Kidney epithelial cell (primary cell): ENCODE measurements around the gene COASY. TPM values are rescaled to one million over a fixed set of nuclear protein-coding genes. Genes with fewer than 3 reads are reported as not detected.
"Not testable (repeated sequence)": the region's sequence is repeated elsewhere in the genome, so short reads cannot be mapped to it uniquely, and the experiment has no call there.

Source experiments
- DNase-seq: peaks from one replicate; pipeline ENCODE4 v3.0.0-alpha.2; 2010; ENCODE audit warnings: low read depth
- H3K27me3 ChIP-seq: 2 replicates; pipeline ENCODE4 v1.6.0; 2011; ENCODE audit warnings: low read length; ENCODE audit not compliant: control insufficient read depth, insufficient read depth
- H3K36me3 ChIP-seq: 2 replicates; pipeline ENCODE4 v1.5.1; 2011; ENCODE audit warnings: low read length; ENCODE audit not compliant: control insufficient read depth, insufficient read depth
- H3K4me3 ChIP-seq: 2 replicates; pipeline ENCODE4 v1.5.1; 2011; ENCODE audit warnings: low read depth, mild to moderate bottlenecking, control low read depth, low read length
- CTCF ChIP-seq: IDR thresholded peaks from 2 replicates; pipeline ENCODE4 v1.5.1; 2011; ENCODE audit warnings: mild to moderate bottlenecking, moderate library complexity, low read length, control low read depth, inconsistent platforms; ENCODE audit not compliant: insufficient read depth, poor library complexity, severe bottlenecking
- total RNA-seq: library from RNA; depleted of rRNA; stranded (reverse); fragments of >200 nt; gene quantifications from 2 replicates; pipeline ENCODE4 v1.2.3, GENCODE V29; 2015

The COASY gene
- total RNA-seq, 1 donor from 2014 or later: 26.8 TPM

GRCh38 chr17:42547698-42548069 is 14.3 kb upstream of the COASY start:
- no peak overlapping the region for H3K4me3 ChIP-seq
- DNase-seq: no peak
- peaks cover under 1% of the 10 kb centered on the region for H3K36me3 ChIP-seq
- no peak for TF ChIP-seq CTCF
- no peaks in the 10 kb centered on the region for H3K27me3 ChIP-seq

- Histone ChIP-seq H3K36me3 (no peaks in the 10 kb centered on the region), H3K4me3 (peak overlapping the region; percentile 52), H3K27me3 (no peaks in the 10 kb centered on the region)
- DNase-seq: no peak
- TF ChIP-seq CTCF: peak; percentile 70
These were observed 13.7 kb upstream of the COASY start for GRCh38 chr17:42548070-42548837.

GRCh38 chr17:42548993-42549755 is 12.8 kb upstream of the COASY start:
- H3K4me3 ChIP-seq: peak overlapping the region; percentile 52
- no peak for TF ChIP-seq CTCF
- no peak for DNase-seq
- no peaks in the 10 kb centered on the region for H3K27me3 ChIP-seq
- H3K36me3 ChIP-seq: no peaks in the 10 kb centered on the region

GRCh38 chr17:42552736-42553135 is 9.2 kb upstream of the COASY start, which contains the start of gene HSD17B1:
Gene HSD17B1 (plus strand): TSS chr17:42552923. CDS start chr17:42552934, 11 bp downstream.
- peak within 1 kb of the TSS; percentile 77 for H3K4me3 ChIP-seq
- not testable (repeated sequence) for DNase-seq, H3K36me3 ChIP-seq, H3K27me3 ChIP-seq

- Histone ChIP-seq H3K36me3 (no peaks in the 10 kb centered on the region), H3K4me3 (peak overlapping the region; percentile 77), H3K27me3 (no peaks in the 10 kb centered on the region)
- no peak for DNase-seq
- peak; percentile 25 for TF ChIP-seq CTCF
These were observed 8.7 kb upstream of the COASY start for GRCh38 chr17:42553161-42553818.

GRCh38 chr17:42553866-42554249 is 8.1 kb upstream of the COASY start:
- TF ChIP-seq CTCF: peak; percentile 13
- peak overlapping the region; percentile 77 for H3K4me3 ChIP-seq
- no peak for DNase-seq
- no peaks in the 10 kb centered on the region for H3K36me3 ChIP-seq
- no peaks in the 10 kb centered on the region for H3K27me3 ChIP-seq
